PC-9 (cell line): ENCODE measurements around the gene ADCY4.

Experiments used
- CTCF ChIP-seq: fragments of 200-600 bp; sonication (generic); conservative IDR thresholded peaks from 2 replicates; pipeline ENCODE4 v1.6.1; 2017; ENCODE audit warnings: mixed run types, antibody characterized with exemption, mild to moderate bottlenecking, moderate library complexity
- EZH2 ChIP-seq: fragments of 200-600 bp; sonication (generic); IDR thresholded peaks from 2 replicates; pipeline ENCODE4 v1.8.0; 2017; ENCODE audit warnings: antibody characterized with exemption, low read depth

- TF ChIP-seq CTCF (no peak; the same call in 1 of the 2 replicates), EZH2 (no peak)
These were observed 26.3 kb downstream of the ADCY4 start for GRCh38 chr14:24308342-24309124.
